Measurements from ENCODE around the gene SPATA9. TPM values are rescaled to one million over a fixed set of nuclear protein-coding genes. Genes with fewer than 3 reads are reported as not detected.

Gene SPATA9
- total RNA-seq, 4 donors from 2014 or later = 0.76 TPM; not detected in 3

GRCh38 chr5:95627971-95628810, 54.6 kb downstream of the SPATA9 start:
- in situ Hi-C loops (cut with MboI; ENCODE audit: low sequenced_read_pairs in 4 of 4) (loop anchor here in 3 of 4 donors (25.0 kb wide), 2 partner anchors 334 to 709 kb away; partner anchors contain the start of gene ELL2 (in 2 of the 3)), intact Hi-C loops (cut with DNase I; ENCODE audit: low total_unique reads) (no loop called here)
- no peak for DNase-seq
- TF ChIP-seq POLR2A (IDR thresholded peaks at IDR 0.05) = no peak
- TF ChIP-seq, protein P1, sequence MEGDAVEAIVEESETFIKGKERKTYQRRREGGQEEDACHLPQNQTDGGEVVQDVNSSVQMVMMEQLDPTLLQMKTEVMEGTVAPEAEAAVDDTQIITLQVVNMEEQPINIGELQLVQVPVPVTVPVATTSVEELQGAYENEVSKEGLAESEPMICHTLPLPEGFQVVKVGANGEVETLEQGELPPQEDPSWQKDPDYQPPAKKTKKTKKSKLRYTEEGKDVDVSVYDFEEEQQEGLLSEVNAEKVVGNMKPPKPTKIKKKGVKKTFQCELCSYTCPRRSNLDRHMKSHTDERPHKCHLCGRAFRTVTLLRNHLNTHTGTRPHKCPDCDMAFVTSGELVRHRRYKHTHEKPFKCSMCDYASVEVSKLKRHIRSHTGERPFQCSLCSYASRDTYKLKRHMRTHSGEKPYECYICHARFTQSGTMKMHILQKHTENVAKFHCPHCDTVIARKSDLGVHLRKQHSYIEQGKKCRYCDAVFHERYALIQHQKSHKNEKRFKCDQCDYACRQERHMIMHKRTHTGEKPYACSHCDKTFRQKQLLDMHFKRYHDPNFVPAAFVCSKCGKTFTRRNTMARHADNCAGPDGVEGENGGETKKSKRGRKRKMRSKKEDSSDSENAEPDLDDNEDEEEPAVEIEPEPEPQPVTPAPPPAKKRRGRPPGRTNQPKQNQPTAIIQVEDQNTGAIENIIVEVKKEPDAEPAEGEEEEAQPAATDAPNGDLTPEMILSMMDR (IDR thresholded peaks at IDR 0.05 in 4 of 5, conservative IDR thresholded peaks at IDR 0.05 in 1 of 5) = no peak
- no peaks in the 10 kb centered on the region for H3K4me1 ChIP-seq
- H3K27me3 ChIP-seq = no peaks in the 10 kb centered on the region
- no peak for ATAC-seq
- H3K36me3 ChIP-seq = no peaks in the 10 kb centered on the region
- H3K27ac ChIP-seq = no peak overlapping the region
- no peak overlapping the region for H3K4me3 ChIP-seq
- H3K9me3 ChIP-seq = no peaks in the 10 kb centered on the region

DNA sequence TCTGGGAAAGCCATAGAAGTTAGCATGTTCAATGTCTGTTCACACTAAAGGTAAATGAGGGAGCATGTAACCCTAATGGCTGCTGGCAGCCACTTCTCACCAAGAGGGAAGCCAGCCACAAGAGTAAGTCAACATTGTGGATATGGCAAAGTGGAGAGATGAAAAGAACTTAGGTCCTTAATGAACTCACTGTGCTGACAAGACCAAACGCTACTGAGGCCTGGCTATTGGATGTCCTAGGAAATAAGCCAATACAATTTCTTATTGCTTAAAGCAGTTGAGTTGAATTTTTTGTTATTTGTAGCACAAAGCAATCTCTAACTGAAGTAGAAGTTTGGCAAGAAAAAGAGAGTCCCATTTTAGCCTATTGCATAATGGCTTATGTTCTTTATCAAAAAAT, 56.1 kb downstream of the SPATA9 start:
- H3K27ac ChIP-seq = no peak overlapping the region
- H3K9me3 ChIP-seq = no peaks in the 10 kb centered on the region
- DNase-seq (no peak), ATAC-seq (no peak)
- TF ChIP-seq POLR2A (IDR thresholded peaks at IDR 0.05) = no peak
- TF ChIP-seq, protein P1 (IDR thresholded peaks at IDR 0.05 in 4 of 5, conservative IDR thresholded peaks at IDR 0.05 in 1 of 5) = no peak
- intact Hi-C loops (cut with DNase I; ENCODE audit: low total_unique reads) (no loop called here), in situ Hi-C loops (cut with MboI; ENCODE audit: low sequenced_read_pairs in 4 of 4) (loop anchor here in 3 of 4 donors (25.0 kb wide), 2 partner anchors 336 to 711 kb away; partner anchors contain the start of gene ELL2 (in 2 of the 3))
- H3K27me3 ChIP-seq = no peaks in the 10 kb centered on the region
- no peaks in the 10 kb centered on the region for H3K36me3 ChIP-seq
- H3K4me1 ChIP-seq = no peaks in the 10 kb centered on the region
- no peak overlapping the region for H3K4me3 ChIP-seq

- H3K4me1 ChIP-seq = peaks cover 5 to 16% of the 10 kb centered on the region in 2 donors
- TF ChIP-seq POLR2A (IDR thresholded peaks at IDR 0.05) = no peak
- TF ChIP-seq, protein P1 (IDR thresholded peaks at IDR 0.05 in 4 of 5, conservative IDR thresholded peaks at IDR 0.05 in 1 of 5) = no peak
- DNase-seq (no peak), ATAC-seq (no peak)
- no peak overlapping the region for H3K27ac ChIP-seq
- in situ Hi-C loops (cut with MboI; ENCODE audit: low sequenced_read_pairs in 4 of 4) = no loop called here
- no peak overlapping the region for H3K4me3 ChIP-seq
- no peaks in the 10 kb centered on the region for H3K9me3 ChIP-seq
- no peaks in the 10 kb centered on the region for H3K27me3 ChIP-seq
- H3K36me3 ChIP-seq = no peaks in the 10 kb centered on the region
- intact Hi-C loops (cut with DNase I; ENCODE audit: low total_unique reads) = no loop called here
Measured at GRCh38 chr5:95624368-95624767, 58.4 kb downstream of the SPATA9 start.

DNA sequence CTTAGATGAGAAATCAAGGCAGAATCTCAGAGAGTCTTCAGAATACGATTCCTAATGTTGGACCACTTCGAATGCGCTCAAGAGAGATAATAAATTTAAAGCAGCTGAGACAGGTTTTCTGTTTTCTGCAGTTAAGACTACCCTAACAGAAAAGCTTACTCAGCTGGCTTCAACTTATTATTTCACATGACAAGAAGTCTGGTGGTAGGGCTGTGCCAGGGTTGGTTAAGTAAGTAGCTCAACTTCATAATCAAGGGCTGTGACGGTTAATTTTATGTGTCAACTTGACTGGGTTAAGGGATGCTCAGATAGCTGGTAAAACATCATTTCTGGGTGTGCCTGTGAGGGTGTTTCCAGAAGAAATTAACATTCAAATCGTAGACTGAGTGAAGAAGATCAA, 59.1 kb downstream of the SPATA9 start:
- Histone ChIP-seq H3K27ac (no peak overlapping the region), H3K4me1 (peaks cover 6 to 16% of the 10 kb centered on the region in 2 donors), H3K36me3 (no peaks in the 10 kb centered on the region), H3K27me3 (no peaks in the 10 kb centered on the region), H3K9me3 (no peaks in the 10 kb centered on the region), H3K4me3 (no peak overlapping the region)
- TF ChIP-seq, protein P1 (IDR thresholded peaks at IDR 0.05 in 4 of 5, conservative IDR thresholded peaks at IDR 0.05 in 1 of 5) = no peak
- no peak for TF ChIP-seq POLR2A (IDR thresholded peaks at IDR 0.05)
- in situ Hi-C loops (cut with MboI; ENCODE audit: low sequenced_read_pairs in 4 of 4) = no loop called here
- DNase-seq (no peak), ATAC-seq (no peak)
- intact Hi-C loops (cut with DNase I; ENCODE audit: low total_unique reads) = no loop called here
